Heart right ventricle (tissue), 16 donors: ENCODE measurements around the gene NKX2-8. TPM values are rescaled to one million over a fixed set of nuclear protein-coding genes. Genes with fewer than 3 reads are reported as not detected.

Source experiments
- ATAC-seq, 8 donors: fragments of 200-7000 bp; cut with Tn5 transposase; one replicate each; pipeline ENCODE4 v1.9.1; 2020; ENCODE audit warnings: mild to moderate bottlenecking in 8 of 8, moderate library complexity in 8 of 8, moderate number of reproducible peaks in 1 of 8
- DNase-seq, 2 donors: peaks; one replicate each; pipeline ENCODE4 v3.0.0-alpha.2; 2020
- H3K27ac ChIP-seq, 10 donors: fragments of 200-600 bp; sonication (generic) in 2 of 10; one replicate each; pipeline versions ENCODE4 v1.5.0 to v1.8.0; 2020 to 2022; ENCODE audit warnings: mild to moderate bottlenecking in 3 of 10
- H3K27me3 ChIP-seq, 7 donors: fragments of 200-600 bp; one replicate each; pipeline ENCODE4 v1.8.0; 2021 to 2022; ENCODE audit warnings: mild to moderate bottlenecking in 2 of 7
- H3K36me3 ChIP-seq, 9 donors: fragments of 200-600 bp; sonication (generic) in 1 of 9; one replicate each; pipeline versions ENCODE4 v1.5.0 to v1.8.0; 2020 to 2022; ENCODE audit warnings: mild to moderate bottlenecking in 2 of 9
- H3K4me1 ChIP-seq, 9 donors: fragments of 200-600 bp; sonication (generic) in 1 of 9; one replicate each; pipeline versions ENCODE4 v1.5.0 to v1.8.0; 2020 to 2022; ENCODE audit warnings: mild to moderate bottlenecking in 4 of 9
- H3K4me3 ChIP-seq, 10 donors: fragments of 200-600 bp; sonication (generic) in 2 of 10; one replicate each; pipeline versions ENCODE4 v1.5.0 to v1.8.0; 2020 to 2022; ENCODE audit warnings: mild to moderate bottlenecking in 7 of 10, moderate library complexity in 2 of 10
- H3K9me3 ChIP-seq, 11 donors: fragments of 200-600 bp in 10 of 11; sonication (generic) in 2 of 11; one replicate each; pipeline versions ENCODE4 v1.5.0 to v1.8.0; 2013 to 2022; ENCODE audit warnings: mild to moderate bottlenecking in 2 of 11, control low read depth in 1 of 11, moderate library complexity in 1 of 11
- WGBS, 2 donors: extraction: QIAGEN DNeasy Blood & Tissue Kit; methylation state at CpG; one replicate each; pipeline ENCODE4 v1.1.7; 2013; ENCODE audit warnings: inconsistent platforms in 1 of 2; 5-methylcytosine and 5-hydroxymethylcytosine counted together
- intact Hi-C, 10 donors: fragments of 100-400 bp; cut with DNase I; formaldehyde crosslinking; loops; one replicate each; pipeline versions ENCODE4 v1.11.1 to v1.14.2; 2022
- polyA plus RNA-seq, 2 donors: library from polyadenylated mRNA; stranded (reverse); fragments of 200-250 nt; gene quantifications; one replicate each; pipeline ENCODE4 v1.2.3, GENCODE V29; 2013
- total RNA-seq, 10 donors: library from RNA; stranded (reverse); fragmentation: NEBNext Ultra II Directional in 3 of 10; extraction: Animal tissue kit (Norgen Biotek cat#: 25700) in 3 of 10; gene quantifications; one replicate each; pipeline versions ENCODE4 v1.2.1 to v1.2.4, GENCODE V29; 2021 to 2023
- TF ChIP-seq, protein P1 (sequence below), 9 donors: fragments of 200-600 bp; sonication (generic) in 2 of 9; IDR thresholded peaks; one replicate each; pipeline versions ENCODE4 v1.5.0 to v1.8.0; 2021 to 2022; ENCODE audit warnings: antibody characterized with exemption in 9 of 9, mild to moderate bottlenecking in 5 of 9, moderate library complexity in 1 of 9
- donor health status: Arrhythmogenic right ventricular cardiomyopathy.
- donor health status: ischemic (EF 13 %, LVEDD 7.1; RV severe dilation, severe dysfunction).
- donor health status: healthy with polysubstance abuse.
- donor health status: DM: no; HTN: yes; CAD: no.
- donor health status: DM: no; HTN: no; CAD: no.
- donor health status: ischemic (EF 25% LVEDD 6.9; RV normal size, moderate dysfunction).
- donor health status: ischemic (EF 25% LVEDD 5.7; RV mildly dilated, moderate dysfunction).
- donor health status: healthy.
- donor health status: DM: yes; HTN: yes; CAD: no.
- donor health status: Ischemic cardiomyopathy.
- donor health status: ischemic (EF 35%, LVEDD 5.7; RV mildly dilated, moderate dysfunction).
- donor health status: nonischemic (EF 11% LVEDD 7.7; RV severe dilation, severe dysfunction).
- donor health status: DM: yes; HTN: yes; CAD: no.
- donor health status: PGD.
- donor health status: ischemic (EF 29% LVEDD 5.4; RV normal size, mild dysfunction).
- donor health status: nonischemic (EF 23%, LVEDD 6.1; RV moderate dilation, normal function).

Gene NKX2-8
- total and polyA plus RNA-seq, 12 donors = not detected

GRCh38 chr14:36625014-36625413 is 42.6 kb upstream of the NKX2-8 start:
- H3K36me3 ChIP-seq = no peaks in the 10 kb centered on the region

DNA sequence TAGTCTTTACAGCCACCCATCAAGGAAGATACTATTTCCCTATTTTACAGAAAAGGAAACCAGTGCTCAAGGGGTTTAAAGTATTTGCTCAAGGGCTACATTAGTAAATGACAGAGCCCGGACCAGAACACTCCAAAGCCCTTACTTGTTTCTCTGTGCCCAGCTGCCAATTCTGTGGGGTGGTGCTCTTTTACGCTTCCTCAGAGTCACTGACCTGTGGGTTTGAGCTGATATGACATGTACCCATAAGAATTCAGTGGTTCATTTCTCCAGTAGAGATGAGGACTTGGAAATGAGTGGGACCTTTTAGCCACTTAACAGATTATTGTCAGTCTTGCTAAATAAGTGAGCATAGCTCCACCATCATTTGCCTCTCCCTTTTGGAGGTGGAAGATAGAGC is 37.4 kb upstream of the NKX2-8 start:
- Histone ChIP-seq H3K27me3 (peaks cover 0 to 29% (median 5%) of the 10 kb centered on the region in 7 donors), H3K4me3 (no peak overlapping the region), H3K36me3 (no peaks in the 10 kb centered on the region), H3K9me3 (peaks cover 0 to 17% (median 0%) of the 10 kb centered on the region in 11 donors), H3K27ac (no peak overlapping the region), H3K4me1 (no peaks in the 10 kb centered on the region)
- intact Hi-C loops = no loop called here
- 84 to 88% methylated on average over 2 of the region's 2 CpGs for WGBS, 2 donors
- TF ChIP-seq, protein P1, sequence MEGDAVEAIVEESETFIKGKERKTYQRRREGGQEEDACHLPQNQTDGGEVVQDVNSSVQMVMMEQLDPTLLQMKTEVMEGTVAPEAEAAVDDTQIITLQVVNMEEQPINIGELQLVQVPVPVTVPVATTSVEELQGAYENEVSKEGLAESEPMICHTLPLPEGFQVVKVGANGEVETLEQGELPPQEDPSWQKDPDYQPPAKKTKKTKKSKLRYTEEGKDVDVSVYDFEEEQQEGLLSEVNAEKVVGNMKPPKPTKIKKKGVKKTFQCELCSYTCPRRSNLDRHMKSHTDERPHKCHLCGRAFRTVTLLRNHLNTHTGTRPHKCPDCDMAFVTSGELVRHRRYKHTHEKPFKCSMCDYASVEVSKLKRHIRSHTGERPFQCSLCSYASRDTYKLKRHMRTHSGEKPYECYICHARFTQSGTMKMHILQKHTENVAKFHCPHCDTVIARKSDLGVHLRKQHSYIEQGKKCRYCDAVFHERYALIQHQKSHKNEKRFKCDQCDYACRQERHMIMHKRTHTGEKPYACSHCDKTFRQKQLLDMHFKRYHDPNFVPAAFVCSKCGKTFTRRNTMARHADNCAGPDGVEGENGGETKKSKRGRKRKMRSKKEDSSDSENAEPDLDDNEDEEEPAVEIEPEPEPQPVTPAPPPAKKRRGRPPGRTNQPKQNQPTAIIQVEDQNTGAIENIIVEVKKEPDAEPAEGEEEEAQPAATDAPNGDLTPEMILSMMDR (IDR thresholded peaks at IDR 0.05) = no peak
- DNase-seq (no peak), ATAC-seq (no peak)

More at GRCh38 chr14:36625014-36625413, 42.6 kb upstream of the NKX2-8 start:
- Histone ChIP-seq H3K4me1 (no peaks in the 10 kb centered on the region), H3K9me3 (peaks cover 0 to 17% (median 0%) of the 10 kb centered on the region in 11 donors), H3K4me3 (no peak overlapping the region), H3K27ac (no peak overlapping the region), H3K27me3 (peaks cover 0 to 67% (median 30%) of the 10 kb centered on the region in 7 donors)
- DNase-seq = no peak
- WGBS, 2 donors = 81 to 83% methylated on average over 1 of the region's 1 CpG
- intact Hi-C loops = no loop called here
- TF ChIP-seq, protein P1 (IDR thresholded peaks at IDR 0.05) = no peak
- ATAC-seq = no peak

DNA sequence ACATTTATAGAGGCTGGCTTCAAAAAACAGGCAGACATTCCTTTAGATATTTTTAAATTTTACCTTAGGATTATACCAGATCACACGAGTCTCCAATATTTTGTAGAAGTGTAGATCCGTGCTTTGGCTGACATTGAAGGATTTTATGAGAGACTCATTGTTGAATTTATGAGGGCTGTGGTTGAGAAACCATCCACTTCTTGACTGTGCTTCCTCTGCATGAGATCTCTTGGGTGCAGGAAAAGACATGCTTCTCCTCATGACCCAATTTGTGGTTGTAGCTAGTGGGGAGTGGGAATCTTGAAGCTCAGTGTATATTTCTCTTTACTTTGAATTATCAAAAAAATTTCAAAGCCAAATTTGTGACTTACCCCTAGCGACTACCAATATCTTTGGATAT is 36.7 kb upstream of the NKX2-8 start:
- intact Hi-C loops = no loop called here
- H3K4me1 ChIP-seq = no peaks in the 10 kb centered on the region
- H3K27me3 ChIP-seq = peaks cover 0 to 30% (median 4%) of the 10 kb centered on the region in 7 donors
- no peaks in the 10 kb centered on the region for H3K36me3 ChIP-seq
- WGBS, 2 donors = 74 to 86% methylated on average over 3 of the region's 3 CpGs
- peaks cover 0 to 17% (median 0%) of the 10 kb centered on the region in 11 donors for H3K9me3 ChIP-seq
- DNase-seq = no peak
- H3K27ac ChIP-seq = no peak overlapping the region
- ATAC-seq = no peak
- no peak overlapping the region for H3K4me3 ChIP-seq
- TF ChIP-seq, protein P1 (IDR thresholded peaks at IDR 0.05) = no peak

DNA sequence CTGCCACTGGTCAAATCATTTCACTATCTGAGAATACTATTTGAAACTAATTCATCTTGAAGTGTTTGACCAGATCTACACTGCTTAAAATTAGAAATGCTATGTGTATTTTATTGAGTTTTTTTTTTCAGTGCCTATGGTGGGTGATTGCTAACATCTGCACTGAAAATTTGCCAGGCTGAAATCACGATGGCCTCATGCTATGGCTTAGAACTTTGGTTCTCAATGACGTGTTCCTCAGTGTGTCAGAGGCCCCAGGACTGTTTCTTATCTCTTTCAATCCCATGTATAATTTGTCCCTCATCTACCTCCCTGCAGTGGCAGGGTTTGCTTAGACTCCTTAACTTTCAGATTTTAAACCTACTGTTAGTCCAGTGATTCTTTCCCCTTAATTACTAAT is 36.2 kb upstream of the NKX2-8 start:
- TF ChIP-seq, protein P1 (IDR thresholded peaks at IDR 0.05) = no peak
- intact Hi-C loops = no loop called here
- H3K27me3 ChIP-seq = peaks cover 0 to 30% (median 3%) of the 10 kb centered on the region in 7 donors
- no peak overlapping the region for H3K4me3 ChIP-seq
- H3K4me1 ChIP-seq = no peaks in the 10 kb centered on the region
- no peak for ATAC-seq
- H3K27ac ChIP-seq = no peak overlapping the region
- no peak for DNase-seq
- no peaks in the 10 kb centered on the region for H3K36me3 ChIP-seq
- 34 to 58% methylated on average over 2 of the region's 2 CpGs for WGBS, 2 donors
- H3K9me3 ChIP-seq = peaks cover 0 to 17% (median 0%) of the 10 kb centered on the region in 11 donors
